GM12891 (cell line): ENCODE data around the gene KMT5C.

Source experiments
- POLR2A ChIP-seq: IDR thresholded peaks from 2 replicates; pipeline ENCODE4 v1.6.1; 2011; ENCODE audit warnings: low read depth, low read length, control low read depth
- POLR2AphosphoS5 ChIP-seq: IDR thresholded peaks from 2 replicates; pipeline ENCODE4 v1.6.1; 2011; ENCODE audit warnings: low read depth, low read length, control low read depth
- TAF1 ChIP-seq: IDR thresholded peaks from 2 replicates; pipeline ENCODE4 v1.6.1; 2011; ENCODE audit warnings: low read depth, low read length, control low read depth

DNA sequence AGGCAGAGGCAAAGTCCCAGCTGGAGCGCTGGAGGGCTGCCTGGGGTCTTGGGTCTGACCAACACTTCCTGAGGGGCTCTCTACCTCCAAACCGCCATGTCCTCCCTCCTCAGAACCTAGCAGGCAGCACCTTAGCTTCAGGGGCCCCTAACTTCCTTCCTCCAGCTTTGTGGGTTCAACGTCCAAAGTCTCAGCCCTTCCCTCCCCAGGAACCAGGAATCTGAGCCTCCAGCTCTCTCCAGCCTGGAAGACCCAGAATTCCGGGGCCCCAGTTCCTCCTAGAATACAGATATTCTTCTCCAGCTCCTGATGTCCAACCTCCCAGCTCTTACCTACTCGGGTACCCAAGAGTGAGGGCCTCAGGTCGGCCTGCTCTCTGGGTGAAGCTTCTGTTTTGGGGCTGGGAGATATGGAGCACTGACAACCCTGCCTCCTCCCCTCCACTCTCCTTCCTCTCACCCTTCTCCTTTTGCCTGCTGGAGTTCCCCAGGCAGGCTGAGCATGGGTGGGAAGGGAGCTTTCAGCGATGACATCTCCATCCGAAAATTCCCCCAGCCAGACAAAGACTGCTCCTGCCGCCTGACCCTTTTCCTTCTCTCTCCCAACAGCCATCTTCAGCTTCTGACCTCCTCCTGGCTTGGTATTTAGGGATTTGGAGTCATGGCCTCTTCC lies 18.1 kb upstream of the KMT5C start:
- no peak for TF ChIP-seq POLR2A
- no peak for TF ChIP-seq TAF1
- TF ChIP-seq POLR2AphosphoS5 = no peak
